ENCODE results near the gene HMHB1. TPM values are rescaled to one million over a fixed set of nuclear protein-coding genes. Genes with fewer than 3 reads are reported as not detected.
A peak's percentile ranks its signal among the peaks of the same experiment; 100 is the strongest.
"Not testable (repeated sequence)": the region's sequence is repeated elsewhere in the genome, so short reads cannot be mapped to it uniquely, and the experiment has no call there.

The HMHB1 gene
- total RNA-seq, 2 experiments from 2014 or later = not detected

DNA sequence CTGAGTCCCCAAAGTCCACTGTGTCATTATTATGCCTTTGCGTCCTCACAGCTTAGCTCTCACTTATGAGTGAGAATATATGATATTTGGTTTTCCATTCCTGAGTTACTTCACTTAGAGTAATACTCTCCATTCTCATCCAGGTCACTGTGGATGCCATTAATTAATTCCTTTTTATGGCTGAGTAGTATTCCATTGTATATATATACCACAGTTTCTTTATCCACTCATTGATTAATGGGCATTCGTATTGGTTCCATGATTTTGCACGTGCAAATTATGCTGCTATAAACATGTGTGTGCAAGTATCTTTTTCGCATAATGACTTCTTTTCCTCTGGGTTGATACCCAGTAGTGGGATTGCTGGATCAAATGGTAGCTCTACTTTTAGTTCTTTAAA is 4.4 kb downstream of the HMHB1 start:
- POLR2A ChIA-PET = interaction anchor here (0.6 kb wide), 1 partner anchor 399 kb away, joined by 3 read pairs; no protein-coding TSS in a partner anchor
- intact Hi-C loops (cut with micrococcal nuclease); CTCF ChIA-PET; H3K27ac Mint-ChIP-seq; H3K4me3 Mint-ChIP-seq; DNase-seq; H3K9me3 Mint-ChIP-seq; H3K27me3 Mint-ChIP-seq; H3K36me3 Mint-ChIP-seq: not testable (repeated sequence)
- H3K4me1 Mint-ChIP-seq (ENCODE audit: low read depth) = peaks cover 10% of the 10 kb centered on the region

GRCh38 chr5:143819716-143820115 is 7.8 kb downstream of the HMHB1 start:
- ChIA-PET CTCF (no interaction called here), POLR2A (no interaction called here)
- DNase-seq = no peak
- Mint-ChIP-seq H3K27me3 (peaks cover 6% of the 10 kb centered on the region), H3K4me3 (no peak overlapping the region), H3K36me3 (no peaks in the 10 kb centered on the region), H3K9me3 (no peaks in the 10 kb centered on the region), H3K27ac (no peak overlapping the region), H3K4me1 (ENCODE audit: low read depth) (no peaks in the 10 kb centered on the region)
- intact Hi-C loops (cut with micrococcal nuclease) = loop anchor here (10.0 kb wide), 1 partner anchor 495 kb away; no protein-coding TSS in a partner anchor

DNA sequence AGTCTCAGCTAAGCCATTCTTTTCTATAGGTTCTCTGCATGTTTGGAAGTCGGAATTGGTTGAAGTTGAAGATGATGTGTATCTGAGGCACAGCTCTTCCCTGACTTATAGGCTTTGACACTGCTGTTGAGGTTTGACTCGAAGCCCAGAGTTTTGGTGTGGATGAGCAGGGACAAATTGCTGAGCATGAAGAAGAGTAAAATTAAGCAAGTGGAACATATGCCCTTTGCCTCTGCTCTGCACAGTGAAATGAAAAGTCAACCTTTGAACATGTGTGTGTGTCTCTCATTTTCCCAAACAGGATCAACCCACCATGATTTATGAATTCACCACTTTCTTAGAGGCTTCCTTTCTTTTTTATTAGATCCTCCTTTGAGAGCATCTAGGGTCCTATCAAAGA is 8.5 kb downstream of the HMHB1 start:
- Mint-ChIP-seq H3K9me3 (no peaks in the 10 kb centered on the region), H3K27me3 (peaks cover 6% of the 10 kb centered on the region), H3K36me3 (no peaks in the 10 kb centered on the region), H3K27ac (no peak overlapping the region), H3K4me1 (ENCODE audit: low read depth) (no peaks in the 10 kb centered on the region), H3K4me3 (no peak overlapping the region)
- intact Hi-C loops (cut with micrococcal nuclease) = loop anchor here (10.0 kb wide), 1 partner anchor 496 kb away; no protein-coding TSS in a partner anchor
- DNase-seq = no peak
- CTCF ChIA-PET = no interaction called here
- POLR2A ChIA-PET = no interaction called here

DNA sequence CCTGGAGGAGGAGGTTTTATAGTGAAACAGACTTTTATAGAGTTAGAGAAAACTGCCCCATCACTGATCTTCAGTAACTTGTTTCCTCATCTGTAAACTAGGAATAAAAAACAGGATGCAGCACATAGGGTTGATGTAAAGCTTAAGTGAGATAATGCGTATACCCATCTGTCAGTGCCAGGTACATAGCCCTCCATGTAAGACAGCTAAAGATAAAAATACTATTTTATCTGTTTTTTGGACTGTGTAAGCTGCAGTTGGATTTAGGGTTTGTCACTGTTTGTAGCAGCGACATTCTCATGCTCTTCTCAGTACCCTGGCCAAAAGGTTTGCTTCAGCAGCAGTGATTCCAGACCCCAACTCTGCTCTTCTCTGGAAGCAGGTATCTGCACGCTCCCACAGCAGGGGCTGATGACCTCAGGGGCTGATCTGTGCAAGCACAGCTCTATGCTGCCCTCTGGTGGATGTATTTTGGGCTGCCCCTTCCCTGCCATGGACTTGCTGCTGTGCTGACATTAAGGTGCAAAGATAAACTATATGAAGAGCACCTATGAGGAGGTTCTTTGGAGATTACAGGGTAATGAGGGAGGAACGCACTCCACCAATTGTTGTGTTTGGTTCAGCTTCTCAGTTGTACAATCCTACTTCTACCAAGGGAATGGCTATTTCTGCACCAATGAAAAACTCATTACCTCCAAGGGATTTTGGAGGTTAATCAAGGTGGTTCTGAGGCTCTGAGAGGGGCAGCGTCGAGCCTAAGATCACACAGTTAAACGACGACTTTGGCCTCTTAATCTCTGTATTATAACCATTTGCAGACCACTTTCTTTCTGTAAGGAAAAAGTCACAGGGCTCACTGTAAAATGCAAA is 13.1 kb downstream of the HMHB1 start:
- no peaks in the 10 kb centered on the region for H3K9me3 Mint-ChIP-seq
- H3K4me3 Mint-ChIP-seq = no peak overlapping the region
- intact Hi-C loops (cut with micrococcal nuclease) = loop anchor here (1.0 to 10.0 kb wide), 10 partner anchors 133 to 903 kb away; no protein-coding TSS in a partner anchor
- H3K27ac Mint-ChIP-seq = no peak overlapping the region
- H3K4me1 Mint-ChIP-seq (ENCODE audit: low read depth) = peaks cover 22% of the 10 kb centered on the region
- ChIA-PET CTCF (interaction anchor here (0.6 to 3.8 kb wide), 30 partner anchors 10 to 903 kb away, joined by 3 to 40 read pairs (median 3); partner anchors contain the start of gene NR3C1), POLR2A (no interaction called here)
- peaks cover 3% of the 10 kb centered on the region for H3K27me3 Mint-ChIP-seq
- DNase-seq = peak; percentile 89
- H3K36me3 Mint-ChIP-seq = no peaks in the 10 kb centered on the region

DNA sequence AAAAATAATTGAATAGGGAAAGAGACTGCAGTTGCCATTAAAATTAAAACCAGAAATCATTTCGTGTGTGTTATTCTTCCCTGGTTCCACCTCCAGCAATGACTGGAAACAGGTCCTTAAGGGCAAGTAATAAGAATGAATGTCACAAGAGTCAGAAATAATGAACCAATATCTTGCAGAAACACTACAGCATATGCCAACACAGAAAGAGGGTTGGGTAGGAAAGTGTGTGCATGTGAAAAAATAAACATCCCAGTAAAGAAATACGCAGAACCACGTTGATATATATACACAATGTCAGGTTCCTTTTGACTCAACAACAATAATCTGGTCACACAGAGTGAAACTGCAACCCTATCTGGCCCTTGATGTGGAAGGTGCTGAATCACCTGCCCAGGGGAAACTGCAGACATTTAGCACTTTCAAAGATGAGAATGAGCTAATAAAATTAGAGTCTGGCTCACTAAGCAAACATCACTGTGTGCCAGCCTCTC is 15.0 kb downstream of the HMHB1 start:
- ChIA-PET CTCF (interaction anchor here (1.0 to 3.8 kb wide), 7 partner anchors 10 to 902 kb away, joined by 3 to 40 read pairs (median 4); no protein-coding TSS in a partner anchor), POLR2A (interaction anchor here (0.7 to 2.0 kb wide), 2 partner anchors 118 to 818 kb away, joined by 3 to 9 read pairs; no protein-coding TSS in a partner anchor)
- Mint-ChIP-seq H3K4me3 (no peak overlapping the region), H3K9me3 (no peaks in the 10 kb centered on the region), H3K4me1 (ENCODE audit: low read depth) (peaks cover 22% of the 10 kb centered on the region), H3K27ac (no peak overlapping the region), H3K36me3 (no peaks in the 10 kb centered on the region), H3K27me3 (no peaks in the 10 kb centered on the region)
- intact Hi-C loops (cut with micrococcal nuclease) = loop anchor here (1.0 to 10.0 kb wide), 13 partner anchors 135 to 824 kb away; no protein-coding TSS in a partner anchor
- peak; percentile 73 for DNase-seq

GRCh38 chr5:143828710-143829109 is 16.7 kb downstream of the HMHB1 start:
- no peaks in the 10 kb centered on the region for H3K36me3 Mint-ChIP-seq
- H3K4me1 Mint-ChIP-seq (ENCODE audit: low read depth) = peaks cover 22% of the 10 kb centered on the region
- H3K27ac Mint-ChIP-seq = peak overlapping the region; percentile 24
- no peaks in the 10 kb centered on the region for H3K27me3 Mint-ChIP-seq
- peak; percentile 24 for DNase-seq
- H3K4me3 Mint-ChIP-seq = no peak overlapping the region
- CTCF ChIA-PET = interaction anchor here (0.6 to 0.9 kb wide), 2 partner anchors 425 to 1044 kb away, joined by 3 read pairs; partner anchors contain the start of gene NR3C1
- intact Hi-C loops (cut with micrococcal nuclease) = loop anchor here (5.0 to 10.0 kb wide), 8 partner anchors 136 to 726 kb away; no protein-coding TSS in a partner anchor
- POLR2A ChIA-PET = interaction anchor here (2.0 kb wide), 1 partner anchor 819 kb away, joined by 9 read pairs; no protein-coding TSS in a partner anchor
- H3K9me3 Mint-ChIP-seq = no peaks in the 10 kb centered on the region

DNA sequence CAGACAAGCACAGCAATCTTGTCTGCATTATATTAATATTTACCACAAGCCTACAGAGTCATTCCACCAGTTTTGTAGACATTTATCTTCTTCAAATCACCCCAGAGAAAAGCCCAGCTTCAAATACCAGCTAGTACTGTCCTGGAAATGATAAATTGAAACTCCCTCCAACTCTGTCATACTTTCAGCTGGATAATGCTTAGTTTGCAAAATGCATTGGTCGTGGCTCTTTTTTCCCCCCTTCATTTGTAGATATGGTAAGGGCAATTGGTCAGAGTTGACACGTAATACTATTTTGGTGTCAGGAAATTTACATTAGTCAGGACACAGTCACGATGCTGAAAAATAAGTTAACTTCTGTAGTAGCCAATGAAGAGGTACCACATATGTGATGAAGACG is 21.2 kb downstream of the HMHB1 start:
- intact Hi-C loops (cut with micrococcal nuclease) = no loop called here
- H3K36me3 Mint-ChIP-seq = no peaks in the 10 kb centered on the region
- peaks cover 8% of the 10 kb centered on the region for H3K4me1 Mint-ChIP-seq (ENCODE audit: low read depth)
- no peaks in the 10 kb centered on the region for H3K27me3 Mint-ChIP-seq
- no peak overlapping the region for H3K27ac Mint-ChIP-seq
- ChIA-PET CTCF (interaction anchor here (1.8 kb wide), 1 partner anchor 135 kb away, joined by 6 read pairs; no protein-coding TSS in a partner anchor), POLR2A (no interaction called here)
- H3K4me3 Mint-ChIP-seq = no peak overlapping the region
- H3K9me3 Mint-ChIP-seq = no peaks in the 10 kb centered on the region
- DNase-seq = no peak

GRCh38 chr5:143835251-143835650 is 23.3 kb downstream of the HMHB1 start:
- no peaks in the 10 kb centered on the region for H3K9me3 Mint-ChIP-seq
- no peaks in the 10 kb centered on the region for H3K4me1 Mint-ChIP-seq (ENCODE audit: low read depth)
- CTCF ChIA-PET = no interaction called here
- H3K4me3 Mint-ChIP-seq = no peak overlapping the region
- no peaks in the 10 kb centered on the region for H3K36me3 Mint-ChIP-seq
- H3K27me3 Mint-ChIP-seq = no peaks in the 10 kb centered on the region
- intact Hi-C loops (cut with micrococcal nuclease) = no loop called here
- POLR2A ChIA-PET = no interaction called here
- DNase-seq = no peak
- H3K27ac Mint-ChIP-seq = no peak overlapping the region

DNA sequence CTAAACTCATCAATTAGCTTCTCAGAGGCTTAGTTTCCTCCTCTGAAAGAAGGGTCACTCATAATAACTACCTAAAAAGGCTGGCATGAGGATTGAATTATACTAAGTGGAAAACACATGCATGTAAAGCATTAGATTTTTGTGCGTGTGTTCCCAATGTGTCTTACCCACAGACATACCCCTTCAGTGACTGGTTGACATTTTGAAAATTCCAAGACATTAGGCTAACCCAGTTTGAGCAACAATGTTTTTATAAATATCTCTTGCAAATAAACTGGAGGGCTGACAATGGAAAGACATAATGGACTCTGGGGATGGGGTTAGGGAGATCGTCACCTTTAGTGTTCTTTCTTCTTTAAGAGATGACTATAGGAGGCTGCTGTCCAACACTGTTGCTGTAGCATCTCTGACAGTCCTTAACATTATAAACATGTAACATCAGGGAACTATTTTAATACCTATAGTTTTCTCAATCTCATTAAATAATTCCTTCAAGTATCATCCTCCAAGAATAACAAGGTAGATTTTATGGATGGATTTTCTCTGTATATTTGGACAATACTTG is 24.3 kb downstream of the HMHB1 start:
- CTCF ChIA-PET = interaction anchor here (1.1 to 2.3 kb wide), 2 partner anchors 9 to 12 kb away, joined by 3 to 10 read pairs; no protein-coding TSS in a partner anchor
- Mint-ChIP-seq H3K27ac (no peak overlapping the region), H3K4me3 (no peak overlapping the region)

DNA sequence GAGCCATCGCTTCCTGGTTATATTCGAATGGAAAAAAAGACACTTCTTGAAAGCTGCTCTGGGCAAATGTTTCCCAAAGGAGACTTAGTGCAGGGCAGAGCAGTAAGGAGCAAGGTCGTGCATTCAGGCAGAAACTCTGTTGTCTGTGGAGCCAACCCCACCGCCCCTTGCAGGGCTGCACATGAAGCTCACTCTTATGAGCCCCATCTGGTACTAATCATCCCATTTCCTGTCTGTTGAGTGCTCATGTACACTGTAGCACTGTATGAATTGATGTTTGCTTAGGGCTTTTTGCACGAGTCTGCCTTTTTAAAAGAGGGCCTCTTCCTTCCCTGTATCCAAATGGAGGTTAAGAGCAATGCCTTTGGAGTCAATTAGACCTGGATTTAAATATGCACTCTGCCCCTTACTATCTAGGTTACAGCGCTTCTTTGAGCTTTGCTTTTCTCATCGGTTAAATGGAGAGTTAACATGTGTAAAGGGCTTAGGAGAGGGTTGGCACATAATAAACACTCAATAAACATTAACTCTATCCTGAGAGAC is 25.4 kb downstream of the HMHB1 start:
- ChIA-PET CTCF (interaction anchor here (1.1 to 2.3 kb wide), 2 partner anchors 10 to 13 kb away, joined by 3 to 10 read pairs; no protein-coding TSS in a partner anchor), POLR2A (no interaction called here)
- no peak overlapping the region for H3K4me3 Mint-ChIP-seq

More for the DNA sequence above, 24.3 kb downstream of the HMHB1 start:
- POLR2A ChIA-PET = no interaction called here
- DNase-seq = no peak
- Mint-ChIP-seq H3K36me3 (no peaks in the 10 kb centered on the region), H3K27me3 (no peaks in the 10 kb centered on the region), H3K9me3 (no peaks in the 10 kb centered on the region), H3K4me1 (ENCODE audit: low read depth) (no peaks in the 10 kb centered on the region)
- intact Hi-C loops (cut with micrococcal nuclease) = no loop called here

DNA sequence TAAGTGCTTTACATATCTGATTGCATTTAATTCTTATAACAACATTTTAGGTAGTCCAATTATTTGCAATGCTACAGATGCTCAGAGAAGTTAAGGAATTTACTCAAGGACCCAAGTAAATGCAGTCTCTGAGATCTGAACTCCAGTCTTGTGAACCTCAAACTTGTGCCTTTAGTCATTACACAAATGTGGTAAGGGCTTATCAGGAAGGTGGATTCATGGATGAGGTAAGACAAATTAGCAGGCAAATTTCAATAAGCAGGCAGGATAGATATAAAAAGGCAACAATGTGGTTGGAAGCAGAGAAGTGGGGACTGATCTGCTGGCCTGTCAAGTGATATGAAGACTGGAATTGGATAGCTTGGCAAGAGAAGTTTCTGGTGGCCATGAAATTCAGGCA is 29.5 kb downstream of the HMHB1 start:
- POLR2A ChIA-PET = no interaction called here
- CTCF ChIA-PET = no interaction called here

More for the DNA sequence above, 25.4 kb downstream of the HMHB1 start:
- Mint-ChIP-seq H3K36me3 (no peaks in the 10 kb centered on the region), H3K4me1 (ENCODE audit: low read depth) (no peaks in the 10 kb centered on the region), H3K27me3 (no peaks in the 10 kb centered on the region), H3K27ac (no peak overlapping the region), H3K9me3 (no peaks in the 10 kb centered on the region)
- DNase-seq = no peak
- intact Hi-C loops (cut with micrococcal nuclease) = no loop called here

DNA sequence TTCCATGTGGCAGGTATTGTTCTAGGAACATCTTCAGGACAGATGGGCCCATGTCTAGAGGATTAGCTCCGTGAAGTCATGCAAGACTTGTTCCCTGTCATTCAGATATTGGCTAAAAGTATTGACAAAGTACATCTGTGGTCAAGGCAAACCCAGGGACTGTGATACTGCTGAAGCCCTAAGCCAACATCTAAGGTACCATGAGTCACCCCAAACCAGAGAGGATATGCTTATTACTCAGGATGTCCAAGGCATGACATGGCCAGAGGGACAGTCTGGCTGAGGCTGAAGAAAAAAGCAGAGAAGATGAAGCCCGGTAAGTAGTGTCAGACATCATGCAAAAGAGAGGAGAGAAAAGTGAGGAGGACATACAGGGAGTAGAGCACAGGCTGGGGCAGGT is 31.0 kb downstream of the HMHB1 start:
- CTCF ChIA-PET = no interaction called here
- no peaks in the 10 kb centered on the region for H3K4me1 Mint-ChIP-seq (ENCODE audit: low read depth)
- H3K4me3 Mint-ChIP-seq = no peak overlapping the region
- no peak for DNase-seq
- H3K27ac Mint-ChIP-seq = no peak overlapping the region
- no peaks in the 10 kb centered on the region for H3K9me3 Mint-ChIP-seq
- intact Hi-C loops (cut with micrococcal nuclease) = no loop called here
- peaks cover 4% of the 10 kb centered on the region for H3K27me3 Mint-ChIP-seq
- POLR2A ChIA-PET = no interaction called here
- no peaks in the 10 kb centered on the region for H3K36me3 Mint-ChIP-seq

More for the DNA sequence above, 29.5 kb downstream of the HMHB1 start:
- H3K27me3 Mint-ChIP-seq = peaks cover 4% of the 10 kb centered on the region
- H3K36me3 Mint-ChIP-seq = no peaks in the 10 kb centered on the region
- no peak overlapping the region for H3K27ac Mint-ChIP-seq
- no peak overlapping the region for H3K4me3 Mint-ChIP-seq
- H3K9me3 Mint-ChIP-seq = no peaks in the 10 kb centered on the region
- no peak for DNase-seq
- no peaks in the 10 kb centered on the region for H3K4me1 Mint-ChIP-seq (ENCODE audit: low read depth)
- intact Hi-C loops (cut with micrococcal nuclease) = no loop called here

Measured in activated CD4-positive, alpha-beta memory T cell treated with anti-CD3 and anti-CD28 coated beads for 36 hours (primary cell).